ENCODE measurements around the gene ACAT2.

DNA sequence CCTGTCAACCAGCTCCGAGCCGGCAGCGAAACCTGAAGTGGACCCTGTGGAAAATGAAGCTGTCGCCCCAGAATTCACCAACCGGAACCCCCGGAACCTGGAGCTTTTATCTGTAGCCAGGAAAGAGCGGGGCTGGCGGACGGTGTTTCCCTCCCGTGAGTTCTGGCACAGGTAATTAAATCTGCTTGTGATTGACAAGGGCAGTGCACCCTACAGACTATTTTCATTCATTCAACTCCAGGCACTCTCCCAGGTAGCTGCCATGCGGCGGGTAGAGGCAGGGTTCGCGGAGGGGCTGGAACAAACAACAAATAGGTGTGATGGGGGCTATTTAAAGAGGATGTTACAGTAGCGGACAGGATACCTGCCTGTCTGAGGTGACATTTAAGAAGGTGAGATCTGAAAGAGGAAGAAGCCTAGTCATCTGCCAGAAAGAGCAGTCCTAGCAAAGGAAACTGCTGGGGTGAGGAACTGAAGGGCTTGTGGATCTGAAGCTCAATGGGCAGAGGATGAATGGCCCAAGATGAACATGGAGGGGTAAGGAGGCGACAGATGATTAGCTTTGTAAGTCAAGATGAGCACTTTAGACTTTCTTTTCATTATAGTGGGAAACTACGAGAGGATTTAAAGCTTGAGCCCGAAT is 29.2 kb downstream of the ACAT2 start:
- TF ChIP-seq, protein P1, sequence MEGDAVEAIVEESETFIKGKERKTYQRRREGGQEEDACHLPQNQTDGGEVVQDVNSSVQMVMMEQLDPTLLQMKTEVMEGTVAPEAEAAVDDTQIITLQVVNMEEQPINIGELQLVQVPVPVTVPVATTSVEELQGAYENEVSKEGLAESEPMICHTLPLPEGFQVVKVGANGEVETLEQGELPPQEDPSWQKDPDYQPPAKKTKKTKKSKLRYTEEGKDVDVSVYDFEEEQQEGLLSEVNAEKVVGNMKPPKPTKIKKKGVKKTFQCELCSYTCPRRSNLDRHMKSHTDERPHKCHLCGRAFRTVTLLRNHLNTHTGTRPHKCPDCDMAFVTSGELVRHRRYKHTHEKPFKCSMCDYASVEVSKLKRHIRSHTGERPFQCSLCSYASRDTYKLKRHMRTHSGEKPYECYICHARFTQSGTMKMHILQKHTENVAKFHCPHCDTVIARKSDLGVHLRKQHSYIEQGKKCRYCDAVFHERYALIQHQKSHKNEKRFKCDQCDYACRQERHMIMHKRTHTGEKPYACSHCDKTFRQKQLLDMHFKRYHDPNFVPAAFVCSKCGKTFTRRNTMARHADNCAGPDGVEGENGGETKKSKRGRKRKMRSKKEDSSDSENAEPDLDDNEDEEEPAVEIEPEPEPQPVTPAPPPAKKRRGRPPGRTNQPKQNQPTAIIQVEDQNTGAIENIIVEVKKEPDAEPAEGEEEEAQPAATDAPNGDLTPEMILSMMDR (IDR thresholded peaks at IDR 0.05) = no peak
- no peak for TF ChIP-seq POLR2A (IDR thresholded peaks at IDR 0.05)
